Inflammatory macrophage treated with lipopolysaccharide for 1 hour (primary cell): ENCODE measurements around the gene PRR33.

ENCODE experiments used
- DNase-seq, 2 donors: peaks; one replicate each; pipeline ENCODE4 v3.0.0-alpha.2; 2020 to 2022

PRR33 gene

GRCh38 chr11:1927848-1928469 lies 36.3 kb upstream of the PRR33 start:
- DNase-seq: no peak

- no peak for DNase-seq
Observed at GRCh38 chr11:1927026-1927847, 35.5 kb upstream of the PRR33 start.

GRCh38 chr11:1926156-1927025 lies 34.7 kb upstream of the PRR33 start:
- peak; percentile 21 to 49 for DNase-seq

- no peak for DNase-seq
Observed at GRCh38 chr11:1925373-1926155, 33.9 kb upstream of the PRR33 start.

- DNase-seq: no peak
Observed at GRCh38 chr11:1924646-1925372, 33.1 kb upstream of the PRR33 start.

- DNase-seq: no peak
Observed at GRCh38 chr11:1924181-1924580, 32.5 kb upstream of the PRR33 start.

- no peak for DNase-seq
Observed at GRCh38 chr11:1923201-1923956, 31.7 kb upstream of the PRR33 start.

GRCh38 chr11:1922481-1923081 lies 30.9 kb upstream of the PRR33 start:
- DNase-seq: no peak

GRCh38 chr11:1921574-1922141 lies 30.0 kb upstream of the PRR33 start:
- DNase-seq: no peak

- no peak for DNase-seq
Observed at GRCh38 chr11:1920909-1921573, 29.3 kb upstream of the PRR33 start.

- no peak for DNase-seq
Observed at GRCh38 chr11:1920128-1920908, 28.6 kb upstream of the PRR33 start.

- no peak for DNase-seq
Observed at GRCh38 chr11:1919391-1920127, 27.9 kb upstream of the PRR33 start, which contains the start of gene TNNT3. TNNT3 (plus strand) TSS chr11:1919703; CDS start chr11:1922875, 3,172 bp downstream.

- DNase-seq: no peak
Observed at GRCh38 chr11:1918436-1919315, 27.0 kb upstream of the PRR33 start.

- no peak for DNase-seq
Observed at GRCh38 chr11:1917523-1918435, 26.1 kb upstream of the PRR33 start.

GRCh38 chr11:1916986-1917522 lies 25.4 kb upstream of the PRR33 start:
- DNase-seq: no peak
